ENCODE data around the gene CDH4.

CDH4 gene

GRCh38 chr20:61704661-61705060 is 452.6 kb downstream of the CDH4 start:
- DNase-seq = no peak

GRCh38 chr20:61705386-61706258 is 453.6 kb downstream of the CDH4 start:
- DNase-seq = no peak

DNA sequence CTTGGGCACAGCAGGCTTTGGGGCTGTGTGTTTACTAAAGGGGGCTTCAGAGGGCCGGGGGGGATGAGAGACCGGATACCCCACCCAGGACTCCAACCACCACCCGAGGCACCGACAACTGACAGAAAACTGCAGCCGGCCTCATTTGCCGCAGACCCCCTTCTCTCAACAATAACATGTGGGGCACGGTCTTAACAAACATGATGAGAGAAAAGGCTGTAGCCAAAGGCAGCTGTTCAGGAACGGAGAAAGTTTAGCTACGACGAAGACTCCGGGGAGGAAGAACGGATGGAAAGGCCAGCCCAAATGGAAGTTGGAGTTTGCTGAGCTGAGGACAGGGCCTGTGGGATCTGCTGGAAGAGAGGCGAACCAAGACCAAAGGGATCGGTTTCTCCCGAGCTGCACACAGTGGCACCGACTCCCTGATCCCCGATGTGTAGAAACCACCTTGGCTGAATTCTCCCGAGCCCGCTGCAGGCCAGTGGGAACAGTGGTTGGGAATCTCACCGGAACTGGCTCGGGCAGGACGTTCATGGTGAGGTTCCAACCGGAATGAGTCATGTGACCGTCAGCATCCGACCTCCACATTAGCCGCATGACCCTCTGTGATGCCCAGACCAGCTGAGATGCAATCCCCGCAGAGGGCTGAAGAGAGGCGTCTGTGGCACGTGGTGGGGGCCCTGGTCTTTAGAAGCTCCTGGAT is 454.3 kb downstream of the CDH4 start:
- no peak for DNase-seq

DNA sequence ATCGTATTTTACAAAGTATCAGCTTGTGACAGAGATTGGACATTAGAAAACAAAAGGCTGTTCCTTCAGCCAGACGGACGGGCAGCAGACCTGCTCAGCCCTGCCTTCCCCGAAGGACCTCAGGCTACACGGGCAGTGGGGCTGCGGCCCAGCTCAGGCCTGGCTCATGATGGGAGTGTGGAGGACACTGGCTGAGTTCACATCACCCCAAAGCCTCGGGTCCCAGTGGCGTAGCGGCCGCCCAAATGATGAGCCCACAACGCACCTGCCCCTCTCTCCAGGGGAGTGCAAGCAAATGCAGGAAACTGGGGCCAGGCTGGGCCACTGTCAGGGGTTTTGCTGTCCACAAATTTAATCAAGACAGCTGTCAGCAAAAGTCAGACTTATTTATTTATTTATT is 456.8 kb downstream of the CDH4 start:
- DNase-seq = no peak

DNA sequence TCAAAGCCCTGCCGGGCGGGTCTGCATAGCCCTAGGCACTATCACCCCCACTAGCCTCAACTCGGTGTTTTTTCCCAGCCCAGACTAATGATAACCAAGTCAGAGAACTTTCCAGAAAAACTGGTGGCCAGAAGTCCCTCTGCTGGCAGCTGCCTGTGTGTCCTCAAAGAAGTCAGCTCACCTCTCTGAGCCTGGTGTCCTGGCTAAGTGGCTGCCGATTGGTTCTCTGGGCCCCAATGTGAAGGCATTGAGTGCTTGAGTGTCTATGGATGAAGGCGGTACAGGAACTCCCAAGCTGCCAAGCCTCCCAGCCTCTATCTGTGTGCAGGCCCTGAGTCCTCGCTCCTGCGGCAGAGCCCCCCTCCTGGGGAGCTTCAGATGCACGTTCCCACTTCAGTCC is 458.0 kb downstream of the CDH4 start:
- no peak for DNase-seq

DNA sequence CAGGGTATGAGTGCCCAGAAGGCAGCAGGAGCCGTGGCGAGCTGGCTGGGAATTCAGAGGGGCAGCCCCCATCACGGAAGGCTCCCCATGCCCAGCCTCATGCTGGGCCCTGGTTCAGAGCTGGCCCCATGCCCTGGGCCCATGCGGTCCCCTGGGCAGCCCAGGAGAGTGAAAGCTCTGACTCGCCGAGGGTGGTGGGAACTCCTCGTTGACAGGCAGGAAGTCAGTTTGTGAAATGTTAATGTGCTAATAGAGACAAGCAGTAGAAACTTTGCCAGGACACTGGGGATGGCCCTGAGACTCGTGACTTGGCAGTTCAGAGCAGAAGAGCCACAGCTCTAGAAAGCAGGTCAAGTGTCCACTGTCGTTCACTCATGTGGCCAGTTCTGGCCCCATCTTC is 460.6 kb downstream of the CDH4 start:
- DNase-seq = no peak

GRCh38 chr20:61718361-61719005 is 466.4 kb downstream of the CDH4 start:
- DNase-seq = no peak

DNA sequence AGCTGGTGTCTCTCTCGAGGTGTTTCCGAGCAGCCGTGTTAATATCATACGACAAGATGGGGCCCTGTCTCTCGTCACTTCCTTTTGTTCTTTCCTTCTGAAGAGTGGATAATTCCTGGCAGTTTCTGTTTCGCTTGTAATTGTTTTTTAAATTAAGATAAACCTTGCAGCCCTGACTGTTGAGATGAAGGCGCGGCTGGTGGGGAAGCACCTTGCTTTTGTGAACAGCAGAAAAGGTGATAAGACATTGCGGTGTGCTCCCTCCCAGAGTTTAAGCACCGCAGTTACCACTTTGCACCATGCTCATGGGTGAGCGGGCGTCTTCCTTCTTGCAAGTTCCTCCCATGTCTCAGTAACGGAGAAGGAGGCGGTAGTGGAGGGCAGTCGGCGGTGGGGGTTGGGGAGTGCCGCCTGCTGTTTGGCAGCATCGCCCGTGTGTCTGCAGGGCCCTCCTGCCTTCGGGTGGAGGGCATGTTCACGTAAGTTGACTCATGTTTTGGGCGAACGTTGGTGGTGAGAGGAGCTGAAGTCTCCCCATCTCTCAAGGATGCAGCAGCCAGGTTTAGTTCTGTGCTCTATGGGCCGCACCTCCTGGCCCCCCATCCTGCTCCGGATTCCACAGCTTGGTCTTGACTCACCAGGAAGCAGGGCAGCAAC is 467.8 kb downstream of the CDH4 start:
- no peak for DNase-seq

- no peak for DNase-seq
Measured at GRCh38 chr20:61720348-61720696, 468.3 kb downstream of the CDH4 start.

DNA sequence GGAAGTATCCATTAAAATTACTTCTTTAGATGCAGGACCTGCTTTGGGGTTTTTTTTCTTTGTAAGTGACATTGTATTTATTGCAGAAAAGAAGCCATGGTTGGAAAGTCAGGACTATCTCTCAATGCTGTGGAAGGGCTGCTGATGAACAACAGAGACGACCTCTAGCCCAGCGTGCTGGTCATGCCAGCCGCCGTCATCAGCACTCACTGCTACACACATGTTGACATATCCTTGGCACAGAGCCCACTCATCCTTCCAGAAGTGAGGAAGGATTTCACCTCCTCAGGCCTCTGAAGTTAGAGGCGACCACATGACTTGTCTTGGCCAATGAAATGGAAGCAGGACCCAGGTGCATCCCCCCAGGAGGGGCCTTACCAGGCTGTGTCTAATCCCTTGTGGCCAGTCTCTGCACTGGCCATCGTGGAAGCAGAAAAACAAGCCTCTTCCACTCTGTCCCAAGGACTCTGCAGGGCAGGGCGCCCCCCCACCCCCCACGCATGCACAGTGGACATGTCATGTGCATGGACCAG is 470.2 kb downstream of the CDH4 start:
- no peak for DNase-seq

DNA sequence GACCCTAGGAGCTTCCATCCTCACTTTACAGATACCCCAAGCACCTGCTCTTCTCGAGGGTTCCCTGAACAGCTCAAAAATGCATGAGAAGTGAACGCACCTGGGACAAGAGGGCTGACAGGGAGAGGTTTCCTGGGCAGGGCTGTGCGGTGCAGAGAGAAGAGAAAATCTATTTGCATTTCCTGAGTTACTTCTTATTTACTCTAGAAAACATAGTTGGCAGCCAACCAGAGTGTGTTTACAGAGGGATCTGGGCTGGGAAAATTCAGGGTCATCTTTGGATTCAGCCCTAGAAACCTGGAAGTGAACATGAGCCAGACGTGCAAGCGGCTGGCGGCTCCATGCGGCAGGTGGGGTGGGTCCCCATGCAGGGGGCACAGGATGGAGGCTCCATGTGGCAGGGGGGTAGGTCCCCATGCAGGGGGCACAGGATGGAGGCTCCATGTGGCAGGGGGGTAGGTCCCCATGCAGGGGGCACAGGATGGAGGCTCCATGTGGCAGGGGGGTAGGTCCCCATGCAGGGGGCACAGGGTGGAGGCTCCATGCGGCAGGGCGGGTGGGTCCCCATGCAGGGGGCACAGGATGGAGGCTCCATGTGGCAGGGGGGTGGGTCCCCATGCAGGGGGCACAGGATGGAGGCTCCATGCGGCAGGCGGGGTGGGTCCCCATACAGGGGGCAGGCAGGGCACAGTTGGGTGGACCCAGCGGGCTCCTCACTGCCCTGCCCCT is 471.6 kb downstream of the CDH4 start:
- DNase-seq = no peak

DNA sequence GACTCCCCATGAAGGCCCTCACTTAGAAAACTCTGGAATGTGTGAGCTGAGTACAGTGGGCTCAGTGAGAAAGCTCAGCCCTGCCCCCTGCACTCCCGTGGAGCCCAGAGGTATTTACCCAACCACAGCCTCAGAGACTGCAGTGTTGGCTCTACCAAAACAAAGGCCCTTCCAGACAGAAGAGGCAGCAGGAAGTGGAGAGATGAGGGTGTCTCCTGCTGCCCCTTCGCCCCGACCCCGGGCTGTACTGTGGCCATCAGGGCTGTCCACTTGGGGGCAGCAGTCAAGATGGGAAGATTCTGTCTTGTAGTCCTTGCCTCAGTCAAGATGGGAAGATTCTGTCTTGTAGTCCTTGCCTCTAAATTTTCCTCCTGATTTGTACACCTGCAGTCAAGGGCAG is 472.3 kb downstream of the CDH4 start:
- no peak for DNase-seq

GRCh38 chr20:61725145-61725544 is 473.1 kb downstream of the CDH4 start:
- DNase-seq = no peak

- no peak for DNase-seq
Measured at GRCh38 chr20:61725966-61726365, 473.9 kb downstream of the CDH4 start.

DNA sequence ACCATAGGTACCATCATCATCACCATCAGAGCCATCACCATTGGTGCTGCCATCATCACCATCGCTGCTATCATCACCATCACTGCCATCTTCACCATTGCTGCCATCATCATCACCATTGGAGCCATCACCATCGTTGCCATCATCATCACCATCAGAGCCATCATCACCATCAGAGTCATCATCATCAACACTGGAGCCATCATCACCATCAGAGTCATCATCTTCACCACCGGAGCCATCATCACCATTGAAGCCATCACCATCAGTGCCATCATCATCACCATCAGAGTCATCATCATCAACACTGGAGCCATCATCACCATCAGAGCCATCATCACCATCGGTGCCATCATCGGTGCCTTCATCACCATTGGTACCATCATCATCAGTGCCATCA is 474.9 kb downstream of the CDH4 start:
- no peak for DNase-seq

GRCh38 chr20:61727761-61728160 is 475.7 kb downstream of the CDH4 start:
- DNase-seq = no peak

- no peak for DNase-seq
Measured at GRCh38 chr20:61728326-61728725, 476.3 kb downstream of the CDH4 start.

- no peak for DNase-seq
Measured at GRCh38 chr20:61728786-61729770, 477.0 kb downstream of the CDH4 start.

DNA sequence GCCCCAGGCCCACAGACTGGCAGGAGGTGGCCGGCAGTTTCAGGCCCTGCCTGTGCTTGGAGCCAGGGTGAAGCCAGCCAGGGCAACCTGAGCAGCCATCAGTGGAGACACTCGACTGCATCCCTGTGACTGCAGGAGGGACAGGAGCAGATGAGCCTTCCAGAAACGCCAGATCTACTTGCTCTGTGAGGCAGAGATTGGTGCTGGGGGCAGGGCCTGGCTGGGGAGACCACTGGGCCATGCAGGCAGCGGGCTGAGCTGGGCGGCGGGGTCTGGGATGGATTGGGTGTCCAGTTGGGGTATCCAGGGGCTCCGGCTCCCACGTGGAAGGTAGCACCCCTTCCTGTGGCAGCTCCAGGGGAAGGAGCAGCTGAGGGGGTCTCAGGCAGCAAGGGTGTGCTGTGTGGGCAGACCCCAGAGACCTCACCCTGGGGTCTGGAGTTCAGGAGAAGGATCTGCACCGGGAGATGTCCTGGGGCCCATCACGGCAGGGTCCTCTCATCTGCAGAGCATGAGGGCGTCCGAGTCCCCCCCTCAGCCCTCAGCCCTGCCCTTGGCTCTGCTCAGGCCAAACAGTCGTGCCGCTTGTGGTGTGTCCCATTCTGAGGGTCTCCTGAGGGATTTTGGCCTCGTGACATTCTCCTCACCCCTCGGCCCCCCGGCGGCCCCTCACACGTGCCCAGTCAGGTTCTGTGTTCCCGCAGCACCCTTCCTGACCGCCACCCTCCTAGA is 478.7 kb downstream of the CDH4 start:
- DNase-seq = no peak

GRCh38 chr20:61731363-61732181 is 479.5 kb downstream of the CDH4 start:
- no peak for DNase-seq

Measured in NCI-H2029 (cell line).